SJSA1 (cell line): ENCODE results near the gene ZNF385B. TPM values are rescaled to one million over a fixed set of nuclear protein-coding genes. Genes with fewer than 3 reads are reported as not detected.

Experiments
- DNase-seq, 2 experiments: peaks; one replicate each; pipeline ENCODE4 v3.0.0-alpha.2; 2015 to 2020; ENCODE audit warnings: low spot score in 2 of 2, low read depth in 1 of 2
- H3K27ac ChIP-seq: fragments of 250-450 bp; sonication (Bioruptor Pico); 2 replicates; pipeline ENCODE4 v1.5.1; 2020; ENCODE audit warnings: mild to moderate bottlenecking, moderate library complexity
- H3K27me3 ChIP-seq: fragments of 250-450 bp; sonication (Bioruptor Pico); replicated peaks from 2 replicates; pipeline ENCODE4 v1.5.1; 2020; ENCODE audit warnings: mild to moderate bottlenecking, moderate library complexity
- H3K36me3 ChIP-seq: fragments of 250-450 bp; sonication (Bioruptor Pico); 2 replicates; pipeline ENCODE4 v1.5.1; 2020; ENCODE audit warnings: mild to moderate bottlenecking
- H3K4me1 ChIP-seq: fragments of 250-450 bp; sonication (Bioruptor Pico); replicated peaks from 2 replicates; pipeline ENCODE4 v1.6.1; 2021; ENCODE audit warnings: mild to moderate bottlenecking
- H3K4me3 ChIP-seq: fragments of 250-450 bp; sonication (Bioruptor Pico); 2 replicates; pipeline ENCODE4 v1.5.1; 2020; ENCODE audit warnings: mild to moderate bottlenecking
- H3K9me3 ChIP-seq: fragments of 250-450 bp; sonication (Bioruptor Pico); replicated peaks from 2 replicates; pipeline ENCODE4 v1.5.1; 2020; ENCODE audit warnings: mild to moderate bottlenecking
- total RNA-seq: library from RNA; depleted of rRNA; stranded (reverse); fragments of >200 nt; shearing (Covaris generic); gene quantifications from 2 replicates; pipeline ENCODE4 v1.2.3, GENCODE V29; 2014

ZNF385B gene
- total RNA-seq, 1 experiment from 2014 or later, result not detected

- Histone ChIP-seq H3K9me3 (no peaks in the 10 kb centered on the region), H3K4me1 (no peaks in the 10 kb centered on the region), H3K27ac (no peak overlapping the region), H3K36me3 (no peaks in the 10 kb centered on the region), H3K4me3 (no peak overlapping the region), H3K27me3 (no peaks in the 10 kb centered on the region; the same call in 1 of the 2 replicates)
- no peak for DNase-seq
Observed at GRCh38 chr2:179442206-179442605, 419.2 kb downstream of the ZNF385B start.

GRCh38 chr2:179441551-179441950 is 419.9 kb downstream of the ZNF385B start:
- H3K36me3 ChIP-seq, result no peaks in the 10 kb centered on the region
- DNase-seq, result no peak

GRCh38 chr2:179440642-179441251 is 420.7 kb downstream of the ZNF385B start:
- peak in 1 of 2 experiments; percentile 24 for DNase-seq
- H3K9me3 ChIP-seq, result no peaks in the 10 kb centered on the region
- no peak overlapping the region for H3K4me3 ChIP-seq
- no peak overlapping the region for H3K27ac ChIP-seq
- no peaks in the 10 kb centered on the region for H3K4me1 ChIP-seq
- no peaks in the 10 kb centered on the region for H3K36me3 ChIP-seq
- no peaks in the 10 kb centered on the region; the same call in 1 of the 2 replicates for H3K27me3 ChIP-seq

More at GRCh38 chr2:179441551-179441950, 419.9 kb downstream of the ZNF385B start:
- Histone ChIP-seq H3K9me3 (no peaks in the 10 kb centered on the region), H3K27me3 (no peaks in the 10 kb centered on the region; the same call in 1 of the 2 replicates), H3K4me1 (no peaks in the 10 kb centered on the region), H3K4me3 (no peak overlapping the region), H3K27ac (no peak overlapping the region)

GRCh38 chr2:179438654-179439053 is 422.8 kb downstream of the ZNF385B start:
- DNase-seq, result no peak
- Histone ChIP-seq H3K27me3 (no peaks in the 10 kb centered on the region; the same call in 1 of the 2 replicates), H3K4me1 (no peaks in the 10 kb centered on the region), H3K36me3 (no peaks in the 10 kb centered on the region), H3K9me3 (no peaks in the 10 kb centered on the region), H3K4me3 (no peak overlapping the region), H3K27ac (no peak overlapping the region)

- Histone ChIP-seq H3K36me3 (no peaks in the 10 kb centered on the region), H3K9me3 (no peaks in the 10 kb centered on the region), H3K4me1 (no peaks in the 10 kb centered on the region), H3K27ac (no peak overlapping the region), H3K27me3 (no peaks in the 10 kb centered on the region; the same call in 1 of the 2 replicates), H3K4me3 (no peak overlapping the region)
- DNase-seq, result no peak
Observed at GRCh38 chr2:179437430-179437829, 424.0 kb downstream of the ZNF385B start.

- Histone ChIP-seq H3K4me3 (no peak overlapping the region), H3K27me3 (peaks cover 2% of the 10 kb centered on the region; the same call in 1 of the 2 replicates)
Observed at GRCh38 chr2:179435566-179435965, 425.8 kb downstream of the ZNF385B start.

GRCh38 chr2:179435000-179435399 is 426.4 kb downstream of the ZNF385B start:
- Histone ChIP-seq H3K4me3 (no peak overlapping the region), H3K36me3 (no peaks in the 10 kb centered on the region), H3K4me1 (no peaks in the 10 kb centered on the region), H3K9me3 (no peaks in the 10 kb centered on the region), H3K27me3 (peaks cover 5% of the 10 kb centered on the region; the same call in 1 of the 2 replicates), H3K27ac (no peak overlapping the region)
- no peak for DNase-seq

More at GRCh38 chr2:179435566-179435965, 425.8 kb downstream of the ZNF385B start:
- no peaks in the 10 kb centered on the region for H3K4me1 ChIP-seq
- no peak overlapping the region for H3K27ac ChIP-seq
- no peak for DNase-seq
- H3K36me3 ChIP-seq, result no peaks in the 10 kb centered on the region
- no peaks in the 10 kb centered on the region for H3K9me3 ChIP-seq

- Histone ChIP-seq H3K4me1 (no peaks in the 10 kb centered on the region), H3K27ac (no peak overlapping the region), H3K4me3 (no peak overlapping the region), H3K36me3 (no peaks in the 10 kb centered on the region), H3K9me3 (no peaks in the 10 kb centered on the region), H3K27me3 (0 out of 2 replicates have a peak, but pooled peaks cover 5% of the 10 kb centered on the region)
- DNase-seq, result no peak
Observed at GRCh38 chr2:179434357-179434756, 427.1 kb downstream of the ZNF385B start.

GRCh38 chr2:179432751-179433150 is 428.7 kb downstream of the ZNF385B start:
- H3K9me3 ChIP-seq, result no peaks in the 10 kb centered on the region
- no peaks in the 10 kb centered on the region for H3K36me3 ChIP-seq
- no peak overlapping the region for H3K4me3 ChIP-seq
- no peak for DNase-seq
- H3K27me3 ChIP-seq, result 0 out of 2 replicates have a peak, but pooled peaks cover 5% of the 10 kb centered on the region
- H3K27ac ChIP-seq, result no peak overlapping the region
- H3K4me1 ChIP-seq, result no peaks in the 10 kb centered on the region

GRCh38 chr2:179429597-179429996 is 431.8 kb downstream of the ZNF385B start:
- no peaks in the 10 kb centered on the region for H3K4me1 ChIP-seq
- H3K9me3 ChIP-seq, result no peaks in the 10 kb centered on the region
- H3K4me3 ChIP-seq, result no peak overlapping the region
- peaks cover 11% of the 10 kb centered on the region; the same call in 1 of the 2 replicates for H3K27me3 ChIP-seq
- no peak for DNase-seq
- no peak overlapping the region for H3K27ac ChIP-seq
- no peaks in the 10 kb centered on the region for H3K36me3 ChIP-seq

- DNase-seq, result no peak
- peaks cover 11% of the 10 kb centered on the region; the same call in 1 of the 2 replicates for H3K27me3 ChIP-seq
- no peak overlapping the region for H3K4me3 ChIP-seq
- H3K9me3 ChIP-seq, result no peaks in the 10 kb centered on the region
- H3K4me1 ChIP-seq, result no peaks in the 10 kb centered on the region
- no peaks in the 10 kb centered on the region for H3K36me3 ChIP-seq
- no peak overlapping the region for H3K27ac ChIP-seq
Observed at GRCh38 chr2:179429060-179429471, 432.3 kb downstream of the ZNF385B start.

GRCh38 chr2:179428649-179429048 is 432.8 kb downstream of the ZNF385B start:
- no peaks in the 10 kb centered on the region for H3K36me3 ChIP-seq
- H3K27me3 ChIP-seq, result peaks cover 11% of the 10 kb centered on the region; the same call in 1 of the 2 replicates
- DNase-seq, result no peak
- no peak overlapping the region for H3K27ac ChIP-seq
- H3K9me3 ChIP-seq, result no peaks in the 10 kb centered on the region
- H3K4me1 ChIP-seq, result no peaks in the 10 kb centered on the region
- H3K4me3 ChIP-seq, result no peak overlapping the region

- Histone ChIP-seq H3K27ac (no peak overlapping the region), H3K36me3 (no peaks in the 10 kb centered on the region), H3K4me3 (no peak overlapping the region), H3K4me1 (no peaks in the 10 kb centered on the region), H3K27me3 (peaks cover 11% of the 10 kb centered on the region; the same call in 1 of the 2 replicates), H3K9me3 (no peaks in the 10 kb centered on the region)
- no peak for DNase-seq
Observed at GRCh38 chr2:179427065-179427464, 434.3 kb downstream of the ZNF385B start.

- Histone ChIP-seq H3K27me3 (peaks cover 6% of the 10 kb centered on the region; the same call in 1 of the 2 replicates), H3K9me3 (no peaks in the 10 kb centered on the region), H3K36me3 (no peaks in the 10 kb centered on the region), H3K4me1 (no peaks in the 10 kb centered on the region), H3K4me3 (no peak overlapping the region), H3K27ac (no peak overlapping the region)
- no peak for DNase-seq
Observed at GRCh38 chr2:179424571-179424970, 436.8 kb downstream of the ZNF385B start.
